ENCODE results near the gene C12orf76. TPM values are rescaled to one million over a fixed set of nuclear protein-coding genes. Genes with fewer than 3 reads are reported as not detected.
A peak's percentile ranks its signal among the peaks of the same experiment; 100 is the strongest.

Gene C12orf76
- total RNA-seq, 2 experiments from 2014 or later, result 12.1 to 12.9 TPM

DNA sequence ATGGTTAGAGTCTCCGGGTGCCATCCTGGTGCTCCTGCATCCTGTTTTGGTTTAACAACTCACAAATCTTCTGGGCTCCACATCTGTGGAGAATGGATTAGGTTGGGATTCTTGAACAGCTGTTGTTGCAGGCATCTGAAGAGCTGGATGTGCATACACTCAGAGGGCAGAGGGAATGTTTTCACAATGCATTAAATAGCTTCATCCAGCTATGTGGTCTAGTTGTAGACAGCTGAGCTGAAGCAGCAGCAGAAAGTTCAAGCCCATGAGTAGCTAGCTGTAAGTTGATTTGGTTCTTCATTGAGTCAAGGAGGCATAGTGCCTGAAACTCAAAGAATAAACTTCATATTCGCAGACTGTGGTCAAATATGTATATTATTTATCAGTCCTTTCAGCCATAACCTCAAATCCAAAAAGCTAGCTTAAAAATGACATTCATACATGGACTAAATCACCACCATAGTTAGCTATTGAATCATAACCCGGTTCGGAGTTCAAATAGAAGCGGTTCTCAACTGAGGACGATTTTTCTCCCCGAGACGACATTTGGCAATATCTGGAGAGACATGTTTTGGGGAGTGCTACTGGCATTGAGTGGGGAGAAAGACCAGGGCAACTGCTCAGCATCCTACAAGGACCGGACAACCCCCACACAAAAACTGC lies 50.0 kb downstream of the C12orf76 start:
- Mint-ChIP-seq H3K27ac (peak overlapping the region; percentile 92), H3K4me3 (peak overlapping the region; percentile 84), H3K9me3 (no peaks in the 10 kb centered on the region), H3K27me3 (ENCODE audit: low read depth) (no peaks in the 10 kb centered on the region), H3K36me3 (ENCODE audit: low read depth) (peaks cover 1% of the 10 kb centered on the region), H3K4me1 (ENCODE audit: low read depth) (peaks cover 56% of the 10 kb centered on the region)
- no peak for DNase-seq
- intact Hi-C loops (cut with micrococcal nuclease), result loop anchor here (2.0 to 10.0 kb wide), 4 partner anchors 282 to 1364 kb away; partner anchors contain the start of genes ATP2A2, PPP1CC and SELPLG
- CTCF ChIA-PET, result interaction anchor here (0.6 to 1.2 kb wide), 5 partner anchors 16 to 946 kb away, joined by 3 to 4 read pairs (median 3); partner anchors contain the start of genes C12orf76 and USP30

DNA sequence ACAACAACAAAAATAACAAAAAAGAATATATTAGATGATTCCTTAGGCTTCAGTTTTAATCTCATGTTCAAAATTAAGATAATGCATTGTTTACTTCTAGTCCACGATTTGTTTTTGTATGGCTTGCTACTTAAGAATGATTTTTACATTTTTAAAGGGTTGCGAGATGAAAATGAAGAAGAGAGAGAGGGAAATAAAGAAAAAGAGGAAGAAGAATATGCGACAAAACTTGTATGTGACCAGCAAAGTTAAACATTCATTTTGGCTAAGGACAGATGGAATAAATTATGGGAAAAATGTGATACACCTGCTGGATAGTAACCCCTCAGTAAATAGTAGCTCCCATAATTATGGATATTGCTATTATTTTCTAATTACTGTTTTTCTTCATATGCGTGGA lies 50.9 kb downstream of the C12orf76 start:
- Mint-ChIP-seq H3K4me3 (no peak overlapping the region), H3K9me3 (no peaks in the 10 kb centered on the region), H3K4me1 (ENCODE audit: low read depth) (peaks cover 56% of the 10 kb centered on the region), H3K27me3 (ENCODE audit: low read depth) (no peaks in the 10 kb centered on the region), H3K36me3 (ENCODE audit: low read depth) (peaks cover 1% of the 10 kb centered on the region), H3K27ac (no peak overlapping the region)
- CTCF ChIA-PET, result interaction anchor here (0.8 kb wide), 1 partner anchor 16 kb away, joined by 4 read pairs; no protein-coding TSS in a partner anchor
- no peak for DNase-seq
- intact Hi-C loops (cut with micrococcal nuclease), result loop anchor here (10.0 kb wide), 3 partner anchors 747 to 1363 kb away; partner anchors contain the start of genes PPP1CC and SELPLG

DNA sequence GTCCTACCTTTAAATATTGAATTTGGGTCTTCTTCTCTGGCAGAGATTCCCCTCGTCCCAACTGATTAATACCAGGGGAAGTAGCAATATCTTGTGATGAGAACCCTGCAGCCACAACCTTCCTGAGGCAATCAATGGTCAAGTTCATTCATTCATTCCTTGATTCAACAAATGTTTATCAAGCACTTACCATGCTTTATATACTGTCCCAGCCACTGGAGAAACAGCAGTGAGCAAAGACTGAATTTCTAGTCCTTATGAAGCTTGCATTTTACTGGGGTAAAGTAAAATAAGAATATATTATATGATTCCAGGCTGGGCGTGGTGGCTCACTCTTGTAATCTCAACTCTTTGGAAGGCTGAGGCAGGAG lies 51.9 kb downstream of the C12orf76 start:
- H3K27me3 Mint-ChIP-seq (ENCODE audit: low read depth), result no peaks in the 10 kb centered on the region
- intact Hi-C loops (cut with micrococcal nuclease), result loop anchor here (1.0 to 10.0 kb wide), 6 partner anchors 9 to 1362 kb away; partner anchors contain the start of genes C12orf76, PPP1CC and SELPLG
- peaks cover 5% of the 10 kb centered on the region for H3K36me3 Mint-ChIP-seq (ENCODE audit: low read depth)
- CTCF ChIA-PET, result no interaction called here
- H3K4me1 Mint-ChIP-seq (ENCODE audit: low read depth), result peaks cover 55% of the 10 kb centered on the region
- DNase-seq, result no peak
- peak overlapping the region; percentile 94 for H3K4me3 Mint-ChIP-seq
- peak overlapping the region; percentile 92 for H3K27ac Mint-ChIP-seq
- no peaks in the 10 kb centered on the region for H3K9me3 Mint-ChIP-seq

- intact Hi-C loops (cut with micrococcal nuclease), result loop anchor here (1.0 to 10.0 kb wide), 6 partner anchors 9 to 1361 kb away; partner anchors contain the start of genes C12orf76, PPP1CC and SELPLG
- Mint-ChIP-seq H3K36me3 (ENCODE audit: low read depth) (peaks cover 9% of the 10 kb centered on the region), H3K4me3 (peak within 1 kb of the TSS; percentile 94), H3K9me3 (no peaks in the 10 kb centered on the region), H3K4me1 (ENCODE audit: low read depth) (peaks cover 54% of the 10 kb centered on the region), H3K27ac (peak within 1 kb of the TSS; percentile 93), H3K27me3 (ENCODE audit: low read depth) (no peaks in the 10 kb centered on the region)
- peak; percentile 96 for DNase-seq
- CTCF ChIA-PET, result no interaction called here
Observed at GRCh38 chr12:109995686-109996482, 52.4 kb downstream of the C12orf76 start, which contains the start of gene GIT2. GIT2 (minus strand) TSS chr12:109996368; CDS start chr12:109996224, 144 bp downstream.

DNA sequence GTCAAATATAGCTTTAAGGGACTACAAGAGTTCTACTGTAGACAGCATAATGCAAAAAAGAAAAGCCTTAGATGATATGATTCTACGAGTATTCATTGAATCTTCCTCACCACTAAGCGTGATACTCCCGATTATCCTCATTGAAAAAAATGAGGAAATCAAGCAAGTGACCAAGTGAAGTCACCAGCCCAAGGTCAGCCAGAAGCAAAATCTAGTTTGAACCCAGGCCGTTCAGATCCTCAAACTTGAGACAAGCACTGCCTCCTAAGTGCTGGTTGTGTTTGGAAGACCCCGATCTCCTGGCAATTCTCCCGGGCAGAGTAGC lies 53.0 kb downstream of the C12orf76 start:
- Mint-ChIP-seq H3K4me1 (ENCODE audit: low read depth) (peaks cover 57% of the 10 kb centered on the region), H3K27ac (peak overlapping the region; percentile 93), H3K4me3 (peak overlapping the region; percentile 94), H3K27me3 (ENCODE audit: low read depth) (no peaks in the 10 kb centered on the region), H3K36me3 (ENCODE audit: low read depth) (peaks cover 14% of the 10 kb centered on the region), H3K9me3 (no peaks in the 10 kb centered on the region)
- CTCF ChIA-PET, result no interaction called here
- intact Hi-C loops (cut with micrococcal nuclease), result loop anchor here (10.0 kb wide), 3 partner anchors 749 to 1361 kb away; partner anchors contain the start of genes PPP1CC and SELPLG
- DNase-seq, result no peak

- Mint-ChIP-seq H3K27ac (peak overlapping the region; percentile 93), H3K9me3 (no peaks in the 10 kb centered on the region), H3K4me3 (peak overlapping the region; percentile 94), H3K4me1 (ENCODE audit: low read depth) (peaks cover 59% of the 10 kb centered on the region), H3K27me3 (ENCODE audit: low read depth) (no peaks in the 10 kb centered on the region), H3K36me3 (ENCODE audit: low read depth) (peaks cover 18% of the 10 kb centered on the region)
- CTCF ChIA-PET, result interaction anchor here (0.6 to 1.0 kb wide), 6 partner anchors 15 to 148 kb away, joined by 3 to 5 read pairs (median 4); no protein-coding TSS in a partner anchor
- intact Hi-C loops (cut with micrococcal nuclease), result loop anchor here (1.0 to 10.0 kb wide), 4 partner anchors 13 to 1360 kb away; partner anchors contain the start of genes PPP1CC and SELPLG
- no peak for DNase-seq
Observed at GRCh38 chr12:109994401-109995175, 53.7 kb downstream of the C12orf76 start.

- CTCF ChIA-PET, result interaction anchor here (0.6 to 1.4 kb wide), 4 partner anchors 8 to 50 kb away, joined by 3 to 5 read pairs (median 4); no protein-coding TSS in a partner anchor
Observed at GRCh38 chr12:109993091-109993490, 55.2 kb downstream of the C12orf76 start.

GRCh38 chr12:109991586-109991985 lies 56.7 kb downstream of the C12orf76 start:
- intact Hi-C loops (cut with micrococcal nuclease), result loop anchor here (10.0 kb wide), 3 partner anchors 753 to 1357 kb away; partner anchors contain the start of genes PPP1CC and SELPLG
- Mint-ChIP-seq H3K27me3 (ENCODE audit: low read depth) (no peaks in the 10 kb centered on the region), H3K9me3 (no peaks in the 10 kb centered on the region), H3K27ac (no peak overlapping the region), H3K36me3 (ENCODE audit: low read depth) (peaks cover 31% of the 10 kb centered on the region), H3K4me3 (no peak overlapping the region), H3K4me1 (ENCODE audit: low read depth) (peaks cover 66% of the 10 kb centered on the region)
- DNase-seq, result no peak
- CTCF ChIA-PET, result no interaction called here

More at GRCh38 chr12:109993091-109993490, 55.2 kb downstream of the C12orf76 start:
- no peak overlapping the region for H3K27ac Mint-ChIP-seq
- intact Hi-C loops (cut with micrococcal nuclease), result loop anchor here (10.0 kb wide), 3 partner anchors 752 to 1358 kb away; partner anchors contain the start of genes PPP1CC and SELPLG
- no peaks in the 10 kb centered on the region for H3K27me3 Mint-ChIP-seq (ENCODE audit: low read depth)
- H3K9me3 Mint-ChIP-seq, result no peaks in the 10 kb centered on the region
- no peak overlapping the region for H3K4me3 Mint-ChIP-seq
- H3K4me1 Mint-ChIP-seq (ENCODE audit: low read depth), result peaks cover 63% of the 10 kb centered on the region
- no peak for DNase-seq
- peaks cover 26% of the 10 kb centered on the region for H3K36me3 Mint-ChIP-seq (ENCODE audit: low read depth)

Other genes with a start within 250 kb of the C12orf76 start
- not detected for gene TRPV4, start 215.1 kb downstream of the C12orf76 start, total RNA-seq
- gene GLTP, start 168.0 kb downstream of the C12orf76 start, total RNA-seq, result 10 to 100 TPM; 18.1 to 19.9 TPM
- gene TCHP, start 148.2 kb downstream of the C12orf76 start, total RNA-seq, result 10 to 100 TPM; 19.6 to 20.9 TPM
- 10 to 100 TPM; 40.2 to 41.6 TPM for gene GIT2, start 52.2 kb downstream of the C12orf76 start, total RNA-seq
- gene ANKRD13A, start 49.1 kb downstream of the C12orf76 start, total RNA-seq, result 10 to 100 TPM; 28.3 to 31.5 TPM
- 1 to 10 TPM; 1.7 to 2.2 TPM for gene IFT81, start 75.8 kb upstream of the C12orf76 start, total RNA-seq
- gene ATP2A2, start 232.7 kb upstream of the C12orf76 start, total RNA-seq, result 10 to 100 TPM; 95.5 to 98.6 TPM

Data from activated naive CD4-positive, alpha-beta T cell treated with anti-CD3 and anti-CD28 coated beads for 36 hours (primary cell).